Karpas-422 (cell line): ENCODE measurements around the gene RTN3. TPM values are rescaled to one million over a fixed set of nuclear protein-coding genes. Genes with fewer than 3 reads are reported as not detected.
A peak's percentile ranks its signal among the peaks of the same experiment; 100 is the strongest.

Experiments
- DNase-seq: peaks from one replicate; pipeline ENCODE4 v3.0.0-alpha.2; 2015
- H2AFZ ChIP-seq: fragments of 200-600 bp; sonication (generic); 2 replicates; pipeline ENCODE4 v1.6.1; 2014; ENCODE audit warnings: antibody characterized with exemption, low read length, mixed read lengths
- H3K27ac ChIP-seq: fragments of 200-600 bp; sonication (generic); 2 replicates; pipeline ENCODE4 v1.5.1; 2014; ENCODE audit warnings: mild to moderate bottlenecking, low read length, moderate library complexity
- H3K27me3 ChIP-seq: fragments of 200-600 bp; sonication (generic); 2 replicates; pipeline ENCODE4 v1.6.1; 2014; ENCODE audit warnings: low read length, mixed read lengths
- H3K36me3 ChIP-seq: fragments of 200-600 bp; sonication (generic); 2 replicates; pipeline ENCODE4 v1.6.1; 2014; ENCODE audit warnings: low read length, mixed read lengths; ENCODE audit not compliant: insufficient read depth
- H3K4me1 ChIP-seq: fragments of 200-600 bp; sonication (generic); 2 replicates; pipeline ENCODE4 v1.6.1; 2014; ENCODE audit warnings: mild to moderate bottlenecking, low read length, mixed read lengths
- H3K4me2 ChIP-seq: fragments of 200-600 bp; sonication (generic); 2 replicates; pipeline ENCODE4 v1.6.1; 2014; ENCODE audit warnings: low read length, low read depth, mild to moderate bottlenecking; ENCODE audit not compliant: poor library complexity, severe bottlenecking
- H3K4me3 ChIP-seq: fragments of 200-600 bp; sonication (generic); 2 replicates; pipeline ENCODE4 v1.5.1; 2014; ENCODE audit warnings: mild to moderate bottlenecking, antibody characterized with exemption, low read length, mixed read lengths
- H3K79me2 ChIP-seq: fragments of 200-600 bp; sonication (generic); 2 replicates; pipeline ENCODE4 v1.6.1; 2014; ENCODE audit warnings: mild to moderate bottlenecking, low read length, mixed read lengths
- H3K9ac ChIP-seq: fragments of 200-600 bp; sonication (generic); 2 replicates; pipeline ENCODE4 v1.6.0; 2014; ENCODE audit warnings: low read length
- H3K9me2 ChIP-seq: fragments of 200-600 bp; sonication (generic), shearing (Covaris generic); replicated peaks from 2 replicates; pipeline ENCODE4 v1.6.0; 2014; ENCODE audit warnings: mild to moderate bottlenecking, low read length, moderate library complexity; ENCODE audit not compliant: insufficient read depth
- H3K9me3 ChIP-seq: fragments of 300-700, 200-600 bp; sonication (generic); 2 replicates; pipeline ENCODE4 v1.6.1; 2014; ENCODE audit warnings: low read length, mixed read lengths
- H4K20me1 ChIP-seq: fragments of 200-600 bp; sonication (generic); 2 replicates; pipeline ENCODE4 v1.6.1; 2014; ENCODE audit warnings: mild to moderate bottlenecking, antibody characterized with exemption, low read length, low read depth; ENCODE audit not compliant: insufficient read depth
- total RNA-seq: library from RNA; depleted of rRNA; stranded (reverse); fragments of >200 nt; shearing (Covaris generic); gene quantifications from 2 replicates; pipeline ENCODE4 v1.2.3, GENCODE V29; 2014; ENCODE audit warnings: low replicate concordance

RTN3 gene
- total RNA-seq, 1 experiment from 2014 or later: 118 TPM

GRCh38 chr11:63687845-63688244 is 6.5 kb downstream of the RTN3 start:
- Histone ChIP-seq H3K27me3 (no peaks in the 10 kb centered on the region), H3K27ac (no peak overlapping the region), H4K20me1 (peaks cover 2% of the 10 kb centered on the region; the same call in 1 of the 2 replicates), H3K9me3 (no peaks in the 10 kb centered on the region), H3K36me3 (no peaks in the 10 kb centered on the region), H2AFZ (no peak overlapping the region), H3K4me1 (peaks cover 19% of the 10 kb centered on the region), H3K9ac (no peak overlapping the region), H3K4me2 (no peak overlapping the region), H3K9me2 (no peaks in the 10 kb centered on the region), H3K4me3 (no peak overlapping the region), H3K79me2 (peaks cover 99% of the 10 kb centered on the region)
- DNase-seq: no peak

- H3K4me1 ChIP-seq: peaks cover 21% of the 10 kb centered on the region
- H4K20me1 ChIP-seq: 0 out of 2 replicates have a peak, but pooled peaks cover 3% of the 10 kb centered on the region
- H3K27ac ChIP-seq: no peak overlapping the region
- DNase-seq: no peak
- H3K27me3 ChIP-seq: no peaks in the 10 kb centered on the region
- H2AFZ ChIP-seq: no peak overlapping the region
- no peak overlapping the region for H3K9ac ChIP-seq
- H3K9me2 ChIP-seq: no peaks in the 10 kb centered on the region
- H3K36me3 ChIP-seq: 0 out of 2 replicates have a peak, but pooled peaks cover 3% of the 10 kb centered on the region
- H3K9me3 ChIP-seq: no peaks in the 10 kb centered on the region
- H3K4me3 ChIP-seq: no peak overlapping the region
- peaks cover 92% of the 10 kb centered on the region for H3K79me2 ChIP-seq
- no peak overlapping the region for H3K4me2 ChIP-seq
These were observed 13.3 kb downstream of the RTN3 start for GRCh38 chr11:63694596-63694995.

GRCh38 chr11:63698976-63699733 is 17.9 kb downstream of the RTN3 start:
- Histone ChIP-seq H3K79me2 (peaks cover 90% of the 10 kb centered on the region), H4K20me1 (0 out of 2 replicates have a peak, but pooled peaks cover 3% of the 10 kb centered on the region), H3K27me3 (no peaks in the 10 kb centered on the region), H3K27ac (0 out of 2 replicates have a peak overlapping the region, but pooled peaks have one; percentile 25), H3K9me3 (no peaks in the 10 kb centered on the region), H2AFZ (no peak overlapping the region), H3K9me2 (no peaks in the 10 kb centered on the region), H3K4me1 (peaks cover 34% of the 10 kb centered on the region), H3K9ac (no peak overlapping the region), H3K36me3 (0 out of 2 replicates have a peak, but pooled peaks cover 3% of the 10 kb centered on the region), H3K4me2 (no peak overlapping the region), H3K4me3 (no peak overlapping the region)
- DNase-seq: no peak

GRCh38 chr11:63699896-63700295 is 18.6 kb downstream of the RTN3 start:
- DNase-seq: no peak
- Histone ChIP-seq H4K20me1 (0 out of 2 replicates have a peak, but pooled peaks cover 3% of the 10 kb centered on the region), H3K27me3 (no peaks in the 10 kb centered on the region), H3K4me3 (no peak overlapping the region), H3K9ac (no peak overlapping the region), H3K9me3 (no peaks in the 10 kb centered on the region), H3K4me2 (no peak overlapping the region), H3K9me2 (no peaks in the 10 kb centered on the region), H3K79me2 (peaks cover 90% of the 10 kb centered on the region), H3K4me1 (peaks cover 42% of the 10 kb centered on the region), H2AFZ (no peak overlapping the region), H3K36me3 (0 out of 2 replicates have a peak, but pooled peaks cover 3% of the 10 kb centered on the region), H3K27ac (no peak overlapping the region)

GRCh38 chr11:63705526-63705925 is 24.2 kb downstream of the RTN3 start:
- no peaks in the 10 kb centered on the region for H3K36me3 ChIP-seq
- H3K9me3 ChIP-seq: no peaks in the 10 kb centered on the region
- no peak overlapping the region for H2AFZ ChIP-seq
- H3K79me2 ChIP-seq: peaks cover 96% of the 10 kb centered on the region
- no peaks in the 10 kb centered on the region for H4K20me1 ChIP-seq
- H3K4me3 ChIP-seq: no peak overlapping the region
- no peak for DNase-seq
- H3K27ac ChIP-seq: no peak overlapping the region
- peaks cover 31% of the 10 kb centered on the region for H3K4me1 ChIP-seq
- H3K9ac ChIP-seq: no peak overlapping the region
- no peaks in the 10 kb centered on the region for H3K9me2 ChIP-seq
- no peaks in the 10 kb centered on the region for H3K27me3 ChIP-seq
- H3K4me2 ChIP-seq: no peak overlapping the region

- H3K4me2 ChIP-seq: no peak overlapping the region
- no peaks in the 10 kb centered on the region for H3K9me2 ChIP-seq
- no peak overlapping the region for H3K9ac ChIP-seq
- no peak overlapping the region for H2AFZ ChIP-seq
- peaks cover 21% of the 10 kb centered on the region for H3K4me1 ChIP-seq
- no peak overlapping the region for H3K4me3 ChIP-seq
- no peaks in the 10 kb centered on the region for H3K27me3 ChIP-seq
- H4K20me1 ChIP-seq: no peaks in the 10 kb centered on the region
- H3K9me3 ChIP-seq: no peaks in the 10 kb centered on the region
- H3K79me2 ChIP-seq: peaks cover 98% of the 10 kb centered on the region
- no peaks in the 10 kb centered on the region for H3K36me3 ChIP-seq
- H3K27ac ChIP-seq: no peak overlapping the region
- no peak for DNase-seq
These were observed 27.5 kb downstream of the RTN3 start for GRCh38 chr11:63708764-63709163.

GRCh38 chr11:63709336-63709884 is 28.1 kb downstream of the RTN3 start:
- Histone ChIP-seq H3K4me2 (no peak overlapping the region), H3K9ac (no peak overlapping the region), H2AFZ (no peak overlapping the region), H3K9me2 (no peaks in the 10 kb centered on the region), H3K27me3 (no peaks in the 10 kb centered on the region), H4K20me1 (no peaks in the 10 kb centered on the region), H3K4me3 (no peak overlapping the region), H3K79me2 (peaks cover 99% of the 10 kb centered on the region), H3K4me1 (peaks cover 16% of the 10 kb centered on the region), H3K9me3 (no peaks in the 10 kb centered on the region), H3K27ac (no peak overlapping the region), H3K36me3 (no peaks in the 10 kb centered on the region)
- DNase-seq: no peak

GRCh38 chr11:63710476-63711217 is 29.3 kb downstream of the RTN3 start:
- Histone ChIP-seq H3K9me2 (no peaks in the 10 kb centered on the region), H3K36me3 (no peaks in the 10 kb centered on the region), H3K9me3 (no peaks in the 10 kb centered on the region), H3K27me3 (no peaks in the 10 kb centered on the region), H3K9ac (no peak overlapping the region), H3K4me3 (no peak overlapping the region), H3K79me2 (peaks cover 99% of the 10 kb centered on the region), H2AFZ (no peak overlapping the region), H3K4me1 (peaks cover 10% of the 10 kb centered on the region), H4K20me1 (no peaks in the 10 kb centered on the region), H3K4me2 (no peak overlapping the region), H3K27ac (no peak overlapping the region)
- no peak for DNase-seq
